SK-N-SH (cell line): ENCODE measurements around the gene EFCAB13. TPM values are rescaled to one million over a fixed set of nuclear protein-coding genes. Genes with fewer than 3 reads are reported as not detected.

Experiments used
- CTCF ChIA-PET: fragments of 300-600, 350-600 bp; formaldehyde crosslinking; extraction: SDS; loops from one replicate; lab custom pipeline; 2021; lab: Yijun Ruan, JAX
- POLR2A ChIA-PET: fragments of 350-600 bp; sonication (Branson Sonifier 250); formaldehyde crosslinking; extraction: SDS; loops from one replicate; lab custom pipeline; 2020; ENCODE audit warnings: antibody characterized with exemption, inconsistent platforms; lab: Yijun Ruan, JAX
- DNase-seq: peaks from one replicate; pipeline ENCODE4 v3.0.0; 2012
- H2AFZ ChIP-seq: fragments of 200-600 bp; sonication (generic); 2 replicates; pipeline ENCODE4 v1.8.1; 2016; ENCODE audit warnings: antibody characterized with exemption, mild to moderate bottlenecking, low read depth
- H3F3A ChIP-seq: fragments of 200-600 bp; sonication (generic); replicated peaks from 2 replicates; pipeline ENCODE3; 2016; ENCODE audit warnings: antibody characterized with exemption, mild to moderate bottlenecking; ENCODE audit not compliant: insufficient read depth
- H3K27ac ChIP-seq, 2 experiments: fragments of 200-500 bp in 1 of 2; fragments of 200-600 bp in 1 of 2; sonication (Bioruptor generic) in 1 of 2; sonication (generic), shearing (Covaris generic) in 1 of 2; 2 replicates each; pipeline versions ENCODE4 v1.5.1 to v1.6.1; 2014 to 2016; ENCODE audit warnings: low read depth in 2 of 2, inconsistent platforms in 1 of 2, low read length in 1 of 2, mild to moderate bottlenecking in 1 of 2, mixed read lengths in 1 of 2
- H3K27me3 ChIP-seq: fragments of 200-600 bp; sonication (generic), shearing (Covaris generic); 2 replicates; pipeline ENCODE4 v1.6.1; 2016; ENCODE audit warnings: mixed run types; ENCODE audit not compliant: insufficient read depth
- H3K36me3 ChIP-seq, 2 experiments: fragments of 200-500 bp in 1 of 2; fragments of 200-600 bp in 1 of 2; sonication (Bioruptor generic) in 1 of 2; sonication (generic) in 1 of 2; replicated peaks in 1 of 2; 2 replicates each; pipeline versions ENCODE3 to v1.5.1; 2014 to 2016; ENCODE audit warnings: low read length in 1 of 2, mild to moderate bottlenecking in 1 of 2; ENCODE audit not compliant: insufficient read depth in 2 of 2, control insufficient read depth in 1 of 2
- H3K4me1 ChIP-seq, 2 experiments: fragments of 200-500 bp in 1 of 2; fragments of 200-600 bp in 1 of 2; sonication (Bioruptor generic) in 1 of 2; sonication (generic), shearing (Covaris generic) in 1 of 2; 2 replicates each; pipeline versions ENCODE4 v1.5.1 to v1.6.1; 2014 to 2016; ENCODE audit warnings: low read depth in 1 of 2, low read length in 1 of 2, mixed run types in 1 of 2; ENCODE audit not compliant: insufficient read depth in 2 of 2, control insufficient read depth in 1 of 2
- H3K4me2 ChIP-seq: fragments of 200-600 bp; sonication (generic), shearing (Covaris generic); 2 replicates; pipeline ENCODE4 v1.6.1; 2017; ENCODE audit warnings: mixed run types
- H3K4me3 ChIP-seq, 2 experiments: fragments of 200-500 bp in 1 of 2; fragments of 200-600 bp in 1 of 2; sonication (Bioruptor generic) in 1 of 2; sonication (generic), shearing (Covaris generic) in 1 of 2; 2 replicates each; pipeline versions ENCODE4 v1.5.1 to v1.8.1; 2014 to 2016; ENCODE audit warnings: low read depth in 2 of 2, inconsistent platforms in 1 of 2, low read length in 1 of 2, mild to moderate bottlenecking in 1 of 2, mixed read lengths in 1 of 2, moderate library complexity in 1 of 2
- H3K79me2 ChIP-seq: fragments of 200-600 bp; sonication (generic); 2 replicates; pipeline ENCODE4 v1.8.1; 2017; ENCODE audit warnings: mild to moderate bottlenecking; ENCODE audit not compliant: insufficient read depth
- H3K9ac ChIP-seq: fragments of 200-600 bp; sonication (generic); 2 replicates; pipeline ENCODE4 v1.6.1; 2017; ENCODE audit warnings: mixed run types
- H3K9me2 ChIP-seq: fragments of 200-600 bp; sonication (generic); 2 replicates; pipeline ENCODE4 v1.6.1; 2017; ENCODE audit warnings: mixed run types
- H3K9me3 ChIP-seq: fragments of 200-600 bp; sonication (generic); 2 replicates; pipeline ENCODE4 v1.6.1; 2017; ENCODE audit warnings: mixed run types, mild to moderate bottlenecking, moderate library complexity
- H4K20me1 ChIP-seq: fragments of 200-600 bp; sonication (generic); 2 replicates; pipeline ENCODE4 v1.6.1; 2017; ENCODE audit warnings: mild to moderate bottlenecking, mixed run types; ENCODE audit not compliant: insufficient read depth
- CHD2 ChIP-seq: fragments of 150-350 bp; IDR thresholded peaks from 2 replicates; pipeline ENCODE4 v1.6.1; 2018; ENCODE audit warnings: low read length; ENCODE audit not compliant: partially characterized antibody
- ELF1 ChIP-seq: IDR thresholded peaks from 2 replicates; pipeline ENCODE4 v1.4.0; 2012
- EP300 ChIP-seq, 2 experiments: IDR thresholded peaks; 2 replicates each; pipeline versions ENCODE4 v1.4.0 to v1.6.1; 2012; ENCODE audit warnings: borderline replicate concordance in 1 of 2, low read depth in 1 of 2, low read length in 1 of 2
- FOXJ3 ChIP-seq: sonication (generic); formaldehyde crosslinking; IDR thresholded peaks from 2 replicates; pipeline ENCODE4 v1.5.1; 2020; ENCODE audit warnings: mild to moderate bottlenecking, missing genetic modification reagents
- FOXM1 ChIP-seq: IDR thresholded peaks from 2 replicates; pipeline ENCODE4 v1.4.0; 2012; ENCODE audit warnings: low read depth, mild to moderate bottlenecking
- GATA2 ChIP-seq: sonication (generic); formaldehyde crosslinking; IDR thresholded peaks from 2 replicates; pipeline ENCODE4 v1.5.0; 2020; ENCODE audit warnings: mild to moderate bottlenecking, missing genetic modification reagents
- IRF3 ChIP-seq: fragments of 150-350 bp; IDR thresholded peaks from 2 replicates; pipeline ENCODE4 v1.6.1; 2016; ENCODE audit warnings: mild to moderate bottlenecking, low read depth, low read length
- MEF2A ChIP-seq: IDR thresholded peaks from 2 replicates; pipeline ENCODE4 v1.4.0; 2012; ENCODE audit warnings: low read depth, borderline replicate concordance
- RAD21 ChIP-seq: IDR thresholded peaks from 2 replicates; pipeline ENCODE4 v1.6.1; 2012; ENCODE audit warnings: mild to moderate bottlenecking, low read length
- RCOR1 ChIP-seq: fragments of 150-350 bp; IDR thresholded peaks from 2 replicates; pipeline ENCODE4 v1.6.1; 2017; ENCODE audit warnings: antibody characterized with exemption, low read length
- SMC3 ChIP-seq: IDR thresholded peaks from 2 replicates; pipeline ENCODE4 v1.6.1; 2012; ENCODE audit warnings: low read depth, low read length, improper control_type of control experiment
- TEAD4 ChIP-seq: IDR thresholded peaks from 2 replicates; pipeline ENCODE4 v1.4.0; 2012; ENCODE audit warnings: mild to moderate bottlenecking, borderline replicate concordance; ENCODE audit not compliant: insufficient read depth
- YY1 ChIP-seq: IDR thresholded peaks from 2 replicates; pipeline ENCODE4 v1.4.0; 2012; ENCODE audit warnings: low read depth, mild to moderate bottlenecking
- ZBTB33 ChIP-seq: IDR thresholded peaks from 2 replicates; pipeline ENCODE4 v1.4.0; 2012; ENCODE audit warnings: low read depth, borderline replicate concordance
- WGBS: methylation state at CpG from one replicate; pipeline ENCODE4 v1.1.6; 2017; ENCODE audit warnings: low lambda C conversion rate; 5-methylcytosine and 5-hydroxymethylcytosine counted together
- polyA plus RNA-seq, 3 experiments: library from polyadenylated mRNA; depleted of rRNA; stranded (reverse); fragments of >200 nt; gene quantifications; 2 replicates each; pipeline ENCODE4 v1.2.3, GENCODE V29; 2012
- TF ChIP-seq, protein P1 (sequence below): fragments of 150-350 bp; IDR thresholded peaks from 2 replicates; pipeline ENCODE4 v1.6.1; 2017; ENCODE audit warnings: antibody characterized with exemption, low read length, low read depth, borderline replicate concordance
- TF ChIP-seq, protein P2 (sequence below): IDR thresholded peaks from 2 replicates; pipeline ENCODE4 v1.6.1; 2012; ENCODE audit warnings: mild to moderate bottlenecking, low read depth, low read length, moderate library complexity
- TF ChIP-seq, protein P3 (sequence below): IDR thresholded peaks from 2 replicates; pipeline ENCODE4; 2012

Gene EFCAB13
- polyA plus RNA-seq, 1 of the 3 experiments (the other 2 are of a cell fraction) = 0.16 TPM

- H3K4me1 ChIP-seq = no peaks in the 10 kb centered on the region
- TF ChIP-seq RCOR1 (no peak), ZBTB33 (no peak), IRF3 (no peak), RAD21 (no peak), GATA2 (CRISPR knock-in tag) (no peak), FOXJ3 (CRISPR knock-in tag) (no peak), FOXM1 (no peak)
- H2AFZ ChIP-seq = no peak overlapping the region
- no peaks in the 10 kb centered on the region for H3K27me3 ChIP-seq
- ChIA-PET POLR2A (no interaction called here), CTCF (no interaction called here)
- no peaks in the 10 kb centered on the region for H4K20me1 ChIP-seq
- no peak overlapping the region for H3K9ac ChIP-seq
- no peaks in the 10 kb centered on the region for H3K9me2 ChIP-seq
- H3K9me3 ChIP-seq = no peaks in the 10 kb centered on the region
- H3K4me3 ChIP-seq = no peak overlapping the region
- no peak overlapping the region for H3K4me2 ChIP-seq
- H3F3A ChIP-seq = no peaks in the 10 kb centered on the region
- WGBS = 79% methylated on average over 1 of the region's 1 CpG
- no peaks in the 10 kb centered on the region for H3K36me3 ChIP-seq
- H3K79me2 ChIP-seq = no peaks in the 10 kb centered on the region
- no peak overlapping the region for H3K27ac ChIP-seq
- DNase-seq = no peak
Measured at GRCh38 chr17:47414612-47415011, 90.9 kb downstream of the EFCAB13 start.

DNA sequence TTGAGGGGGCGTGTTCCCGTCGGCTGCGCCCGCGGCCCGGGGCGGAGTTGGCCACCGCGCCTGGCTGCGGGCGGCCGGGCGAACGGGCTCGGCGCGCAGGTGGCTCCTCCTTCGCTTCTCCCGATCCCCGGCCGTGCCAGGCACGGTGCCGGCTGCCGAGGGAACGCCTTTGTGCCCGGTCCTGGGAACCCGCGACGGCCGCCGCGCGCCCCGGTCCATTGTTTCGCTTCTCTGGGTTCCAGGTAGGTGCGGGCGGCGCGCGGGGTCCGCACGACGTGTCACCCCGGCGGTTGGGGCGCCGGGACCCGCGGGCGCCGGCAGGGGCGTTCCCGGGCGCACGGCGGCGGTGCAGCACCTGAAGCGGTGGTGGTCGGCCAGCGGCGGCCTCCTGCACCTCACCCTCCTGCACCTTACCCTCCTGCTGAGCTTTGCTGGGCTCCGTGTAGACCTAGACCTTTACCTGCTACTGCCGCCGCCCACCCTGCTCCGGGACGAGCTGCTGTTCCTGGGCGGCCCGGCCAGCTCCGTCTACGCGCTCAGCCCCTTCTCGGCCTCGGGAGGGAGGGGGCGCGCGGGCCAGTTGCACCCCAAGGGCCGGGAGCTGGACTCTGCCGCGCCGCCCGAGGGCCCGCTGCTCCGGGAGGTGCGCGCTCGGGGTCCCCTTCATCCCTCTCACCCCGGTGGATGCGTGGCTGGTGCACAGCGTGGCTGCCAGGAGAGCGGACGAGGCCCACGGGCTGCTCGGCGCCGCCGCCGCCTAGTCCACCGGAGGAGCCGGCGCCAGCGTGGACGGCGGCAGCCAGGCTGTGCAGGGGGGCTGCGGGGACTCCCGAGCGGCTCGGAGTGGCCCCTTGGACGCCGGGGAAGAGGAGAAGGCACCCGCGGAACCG is 99.9 kb downstream of the EFCAB13 start:
- no peak overlapping the region for H3K9ac ChIP-seq
- no peaks in the 10 kb centered on the region for H4K20me1 ChIP-seq
- H3K9me3 ChIP-seq = no peaks in the 10 kb centered on the region; the same call in 1 of the 2 replicates
- DNase-seq = peak; percentile 76
- H3K4me3 ChIP-seq = peak overlapping the region; percentile 56 to 59
- POLR2A ChIA-PET = no interaction called here
- H3F3A ChIP-seq = no peaks in the 10 kb centered on the region
- CTCF ChIA-PET = interaction anchor here (1.5 kb wide), 1 partner anchor 192 kb away, joined by 5 read pairs; no protein-coding TSS in a partner anchor
- H3K27ac ChIP-seq = no peak overlapping the region
- H3K27me3 ChIP-seq = no peaks in the 10 kb centered on the region
- H3K4me1 ChIP-seq = peaks cover 0 to 3% of the 10 kb centered on the region in 2 experiments; a peak in 2 of 4 replicates
- peaks cover 2 to 4% of the 10 kb centered on the region in 2 experiments for H3K36me3 ChIP-seq
- no peaks in the 10 kb centered on the region for H3K9me2 ChIP-seq
- H3K4me2 ChIP-seq = peak overlapping the region; percentile 74
- 26% methylated on average over 63 of the region's 113 CpGs for WGBS
- no peaks in the 10 kb centered on the region for H3K79me2 ChIP-seq
- H2AFZ ChIP-seq = peak overlapping the region; percentile 80; the same call in 1 of the 2 replicates
- no peak for TF ChIP-seq TEAD4
- TF ChIP-seq RAD21 = no peak
- TF ChIP-seq MEF2A = no peak
- TF ChIP-seq YY1 = no peak
- no peak for TF ChIP-seq EP300 (IDR thresholded peaks at IDR 0.05; ENCODE audit: borderline replicate concordance in 1 of 2, low read depth in 1 of 2, low read length in 1 of 2)
- TF ChIP-seq ELF1 = no peak
- TF ChIP-seq FOXM1 = no peak
- TF ChIP-seq FOXJ3 (CRISPR knock-in tag) = no peak
- TF ChIP-seq, protein P1, sequence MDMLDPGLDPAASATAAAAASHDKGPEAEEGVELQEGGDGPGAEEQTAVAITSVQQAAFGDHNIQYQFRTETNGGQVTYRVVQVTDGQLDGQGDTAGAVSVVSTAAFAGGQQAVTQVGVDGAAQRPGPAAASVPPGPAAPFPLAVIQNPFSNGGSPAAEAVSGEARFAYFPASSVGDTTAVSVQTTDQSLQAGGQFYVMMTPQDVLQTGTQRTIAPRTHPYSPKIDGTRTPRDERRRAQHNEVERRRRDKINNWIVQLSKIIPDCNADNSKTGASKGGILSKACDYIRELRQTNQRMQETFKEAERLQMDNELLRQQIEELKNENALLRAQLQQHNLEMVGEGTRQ = no peak
- TF ChIP-seq CHD2 = no peak
- TF ChIP-seq RCOR1 = no peak
- TF ChIP-seq, protein P2, sequence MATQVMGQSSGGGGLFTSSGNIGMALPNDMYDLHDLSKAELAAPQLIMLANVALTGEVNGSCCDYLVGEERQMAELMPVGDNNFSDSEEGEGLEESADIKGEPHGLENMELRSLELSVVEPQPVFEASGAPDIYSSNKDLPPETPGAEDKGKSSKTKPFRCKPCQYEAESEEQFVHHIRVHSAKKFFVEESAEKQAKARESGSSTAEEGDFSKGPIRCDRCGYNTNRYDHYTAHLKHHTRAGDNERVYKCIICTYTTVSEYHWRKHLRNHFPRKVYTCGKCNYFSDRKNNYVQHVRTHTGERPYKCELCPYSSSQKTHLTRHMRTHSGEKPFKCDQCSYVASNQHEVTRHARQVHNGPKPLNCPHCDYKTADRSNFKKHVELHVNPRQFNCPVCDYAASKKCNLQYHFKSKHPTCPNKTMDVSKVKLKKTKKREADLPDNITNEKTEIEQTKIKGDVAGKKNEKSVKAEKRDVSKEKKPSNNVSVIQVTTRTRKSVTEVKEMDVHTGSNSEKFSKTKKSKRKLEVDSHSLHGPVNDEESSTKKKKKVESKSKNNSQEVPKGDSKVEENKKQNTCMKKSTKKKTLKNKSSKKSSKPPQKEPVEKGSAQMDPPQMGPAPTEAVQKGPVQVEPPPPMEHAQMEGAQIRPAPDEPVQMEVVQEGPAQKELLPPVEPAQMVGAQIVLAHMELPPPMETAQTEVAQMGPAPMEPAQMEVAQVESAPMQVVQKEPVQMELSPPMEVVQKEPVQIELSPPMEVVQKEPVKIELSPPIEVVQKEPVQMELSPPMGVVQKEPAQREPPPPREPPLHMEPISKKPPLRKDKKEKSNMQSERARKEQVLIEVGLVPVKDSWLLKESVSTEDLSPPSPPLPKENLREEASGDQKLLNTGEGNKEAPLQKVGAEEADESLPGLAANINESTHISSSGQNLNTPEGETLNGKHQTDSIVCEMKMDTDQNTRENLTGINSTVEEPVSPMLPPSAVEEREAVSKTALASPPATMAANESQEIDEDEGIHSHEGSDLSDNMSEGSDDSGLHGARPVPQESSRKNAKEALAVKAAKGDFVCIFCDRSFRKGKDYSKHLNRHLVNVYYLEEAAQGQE = no peak
- no peak for TF ChIP-seq SMC3
- TF ChIP-seq, protein P3, sequence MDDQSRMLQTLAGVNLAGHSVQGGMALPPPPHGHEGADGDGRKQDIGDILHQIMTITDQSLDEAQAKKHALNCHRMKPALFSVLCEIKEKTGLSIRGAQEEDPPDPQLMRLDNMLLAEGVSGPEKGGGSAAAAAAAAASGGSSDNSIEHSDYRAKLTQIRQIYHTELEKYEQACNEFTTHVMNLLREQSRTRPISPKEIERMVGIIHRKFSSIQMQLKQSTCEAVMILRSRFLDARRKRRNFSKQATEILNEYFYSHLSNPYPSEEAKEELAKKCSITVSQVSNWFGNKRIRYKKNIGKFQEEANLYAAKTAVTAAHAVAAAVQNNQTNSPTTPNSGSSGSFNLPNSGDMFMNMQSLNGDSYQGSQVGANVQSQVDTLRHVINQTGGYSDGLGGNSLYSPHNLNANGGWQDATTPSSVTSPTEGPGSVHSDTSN = no peak
